Measurements from ENCODE around the gene PRKCA. TPM values are rescaled to one million over a fixed set of nuclear protein-coding genes. Genes with fewer than 3 reads are reported as not detected.

PRKCA gene
- total and polyA plus RNA-seq, 2 experiments from 2014 or later, result 6.4 to 35.4 TPM

DNA sequence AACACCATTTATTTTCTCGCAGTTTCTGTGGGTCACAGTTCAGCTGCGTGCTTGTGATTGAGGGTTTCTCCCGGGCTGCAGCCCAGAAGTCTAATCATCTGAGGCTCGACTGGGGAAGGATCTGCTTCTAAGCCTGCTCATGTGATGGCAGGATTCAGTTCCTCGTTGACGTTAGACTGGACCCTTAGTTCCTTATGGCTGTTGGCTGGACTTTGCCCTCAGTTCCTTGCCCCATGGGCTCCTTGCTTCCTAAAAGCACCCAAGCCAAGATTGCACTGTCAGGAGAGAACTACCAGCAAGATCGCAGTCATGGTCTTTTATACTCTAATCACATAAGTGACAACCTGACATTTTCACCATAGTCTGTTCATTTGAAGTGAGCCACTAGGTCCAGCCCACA is 250.0 kb downstream of the PRKCA start:
- Mint-ChIP-seq H3K4me1 (peaks cover 34% of the 10 kb centered on the region), H3K4me3 (no peak overlapping the region), H3K27me3 (ENCODE audit: insufficient read depth, low read depth, poor library complexity) (peaks cover 7% of the 10 kb centered on the region), H3K9me3 (no peaks in the 10 kb centered on the region; the same call in 2 of the 3 replicates), H3K27ac (no peak overlapping the region), H3K36me3 (ENCODE audit: low read depth) (peaks cover 5% of the 10 kb centered on the region; the same call in 2 of the 3 replicates)
- Histone ChIP-seq H3K79me2 (replicated peaks; ENCODE audit: insufficient read depth) (no peaks in the 10 kb centered on the region), H3K27me3 (ENCODE audit: insufficient read depth) (no peaks in the 10 kb centered on the region), H3K4me2 (no peak overlapping the region), H2AFZ (no peak overlapping the region), H3K36me3 (ENCODE audit: insufficient read depth) (no peaks in the 10 kb centered on the region), H3F3A (replicated peaks; ENCODE audit: low read depth) (no peaks in the 10 kb centered on the region), H3K4me3 (no peak overlapping the region), H3K4me1 (ENCODE audit: insufficient read depth) (peaks cover 25% of the 10 kb centered on the region), H3K27ac (ENCODE audit: low read depth) (no peak overlapping the region), H3K9me2 (ENCODE audit: insufficient read depth) (no peaks in the 10 kb centered on the region), H4K20me1 (replicated peaks; ENCODE audit: insufficient read depth) (no peaks in the 10 kb centered on the region)
- DNase-seq (ENCODE audit: low spot score) (no peak), ATAC-seq (no peak)
- no peak for TF ChIP-seq JUNB (IDR thresholded peaks at IDR 0.05; ENCODE audit: unreplicated experiment)
- TF ChIP-seq EZH2phosphoT487 (IDR thresholded peaks at IDR 0.05; ENCODE audit: unreplicated experiment), result no peak
- TF ChIP-seq, protein P1, sequence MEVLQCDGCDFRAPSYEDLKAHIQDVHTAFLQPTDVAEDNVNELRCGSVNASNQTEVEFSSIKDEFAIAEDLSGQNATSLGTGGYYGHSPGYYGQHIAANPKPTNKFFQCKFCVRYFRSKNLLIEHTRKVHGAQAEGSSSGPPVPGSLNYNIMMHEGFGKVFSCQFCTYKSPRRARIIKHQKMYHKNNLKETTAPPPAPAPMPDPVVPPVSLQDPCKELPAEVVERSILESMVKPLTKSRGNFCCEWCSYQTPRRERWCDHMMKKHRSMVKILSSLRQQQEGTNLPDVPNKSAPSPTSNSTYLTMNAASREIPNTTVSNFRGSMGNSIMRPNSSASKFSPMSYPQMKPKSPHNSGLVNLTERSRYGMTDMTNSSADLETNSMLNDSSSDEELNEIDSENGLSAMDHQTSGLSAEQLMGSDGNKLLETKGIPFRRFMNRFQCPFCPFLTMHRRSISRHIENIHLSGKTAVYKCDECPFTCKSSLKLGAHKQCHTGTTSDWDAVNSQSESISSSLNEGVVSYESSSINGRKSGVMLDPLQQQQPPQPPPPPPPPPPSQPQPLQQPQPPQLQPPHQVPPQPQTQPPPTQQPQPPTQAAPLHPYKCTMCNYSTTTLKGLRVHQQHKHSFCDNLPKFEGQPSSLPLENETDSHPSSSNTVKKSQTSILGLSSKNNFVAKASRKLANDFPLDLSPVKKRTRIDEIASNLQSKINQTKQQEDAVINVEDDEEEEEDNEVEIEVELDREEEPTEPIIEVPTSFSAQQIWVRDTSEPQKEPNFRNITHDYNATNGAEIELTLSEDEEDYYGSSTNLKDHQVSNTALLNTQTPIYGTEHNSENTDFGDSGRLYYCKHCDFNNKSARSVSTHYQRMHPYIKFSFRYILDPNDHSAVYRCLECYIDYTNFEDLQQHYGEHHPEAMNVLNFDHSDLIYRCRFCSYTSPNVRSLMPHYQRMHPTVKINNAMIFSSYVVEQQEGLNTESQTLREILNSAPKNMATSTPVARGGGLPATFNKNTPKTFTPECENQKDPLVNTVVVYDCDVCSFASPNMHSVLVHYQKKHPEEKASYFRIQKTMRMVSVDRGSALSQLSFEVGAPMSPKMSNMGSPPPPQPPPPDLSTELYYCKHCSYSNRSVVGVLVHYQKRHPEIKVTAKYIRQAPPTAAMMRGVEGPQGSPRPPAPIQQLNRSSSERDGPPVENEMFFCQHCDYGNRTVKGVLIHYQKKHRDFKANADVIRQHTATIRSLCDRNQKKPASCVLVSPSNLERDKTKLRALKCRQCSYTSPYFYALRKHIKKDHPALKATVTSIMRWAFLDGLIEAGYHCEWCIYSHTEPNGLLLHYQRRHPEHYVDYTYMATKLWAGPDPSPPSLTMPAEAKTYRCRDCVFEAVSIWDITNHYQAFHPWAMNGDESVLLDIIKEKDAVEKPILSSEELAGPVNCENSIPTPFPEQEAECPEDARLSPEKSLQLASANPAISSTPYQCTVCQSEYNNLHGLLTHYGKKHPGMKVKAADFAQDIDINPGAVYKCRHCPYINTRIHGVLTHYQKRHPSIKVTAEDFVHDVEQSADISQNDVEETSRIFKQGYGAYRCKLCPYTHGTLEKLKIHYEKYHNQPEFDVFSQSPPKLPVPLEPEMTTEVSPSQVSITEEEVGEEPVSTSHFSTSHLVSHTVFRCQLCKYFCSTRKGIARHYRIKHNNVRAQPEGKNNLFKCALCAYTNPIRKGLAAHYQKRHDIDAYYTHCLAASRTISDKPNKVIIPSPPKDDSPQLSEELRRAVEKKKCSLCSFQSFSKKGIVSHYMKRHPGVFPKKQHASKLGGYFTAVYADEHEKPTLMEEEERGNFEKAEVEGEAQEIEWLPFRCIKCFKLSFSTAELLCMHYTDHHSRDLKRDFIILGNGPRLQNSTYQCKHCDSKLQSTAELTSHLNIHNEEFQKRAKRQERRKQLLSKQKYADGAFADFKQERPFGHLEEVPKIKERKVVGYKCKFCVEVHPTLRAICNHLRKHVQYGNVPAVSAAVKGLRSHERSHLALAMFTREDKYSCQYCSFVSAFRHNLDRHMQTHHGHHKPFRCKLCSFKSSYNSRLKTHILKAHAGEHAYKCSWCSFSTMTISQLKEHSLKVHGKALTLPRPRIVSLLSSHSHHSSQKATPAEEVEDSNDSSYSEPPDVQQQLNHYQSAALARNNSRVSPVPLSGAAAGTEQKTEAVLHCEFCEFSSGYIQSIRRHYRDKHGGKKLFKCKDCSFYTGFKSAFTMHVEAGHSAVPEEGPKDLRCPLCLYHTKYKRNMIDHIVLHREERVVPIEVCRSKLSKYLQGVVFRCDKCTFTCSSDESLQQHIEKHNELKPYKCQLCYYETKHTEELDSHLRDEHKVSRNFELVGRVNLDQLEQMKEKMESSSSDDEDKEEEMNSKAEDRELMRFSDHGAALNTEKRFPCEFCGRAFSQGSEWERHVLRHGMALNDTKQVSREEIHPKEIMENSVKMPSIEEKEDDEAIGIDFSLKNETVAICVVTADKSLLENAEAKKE (CRISPR knock-in tag; IDR thresholded peaks at IDR 0.05), result no peak

DNA sequence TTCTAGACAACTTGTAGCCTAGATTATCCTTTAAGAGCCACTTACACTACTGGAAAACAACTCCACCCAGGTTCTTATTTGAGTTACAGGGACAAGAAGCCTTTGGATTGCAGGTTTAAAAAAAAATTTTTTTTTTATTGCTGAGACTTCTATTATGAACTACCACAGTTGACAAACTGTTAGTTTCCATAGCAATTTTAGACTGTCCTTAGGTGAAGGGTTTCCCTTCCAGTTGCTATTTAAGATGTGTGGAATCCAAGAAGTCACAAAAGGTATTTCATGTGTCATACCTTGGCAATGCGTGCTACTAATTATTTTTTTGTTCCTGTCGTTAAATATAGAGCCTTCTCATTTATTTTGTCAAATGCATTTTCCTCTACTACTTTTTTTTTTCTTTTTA is 253.2 kb downstream of the PRKCA start:
- Mint-ChIP-seq H3K4me1 (peaks cover 12% of the 10 kb centered on the region), H3K4me3 (no peak overlapping the region), H3K9me3 (peaks cover 9% of the 10 kb centered on the region), H3K27me3 (ENCODE audit: insufficient read depth, low read depth, poor library complexity) (peaks cover 7% of the 10 kb centered on the region), H3K27ac (no peak overlapping the region), H3K36me3 (ENCODE audit: low read depth) (peaks cover 16% of the 10 kb centered on the region)
- Histone ChIP-seq H3K27me3 (ENCODE audit: insufficient read depth) (no peaks in the 10 kb centered on the region), H4K20me1 (replicated peaks; ENCODE audit: insufficient read depth) (no peaks in the 10 kb centered on the region), H3K27ac (ENCODE audit: low read depth) (no peak overlapping the region), H3K4me3 (no peak overlapping the region), H3K79me2 (replicated peaks; ENCODE audit: insufficient read depth) (no peaks in the 10 kb centered on the region), H3K9me2 (ENCODE audit: insufficient read depth) (no peaks in the 10 kb centered on the region), H3F3A (replicated peaks; ENCODE audit: low read depth) (no peaks in the 10 kb centered on the region), H2AFZ (no peak overlapping the region), H3K36me3 (ENCODE audit: insufficient read depth) (no peaks in the 10 kb centered on the region), H3K4me2 (no peak overlapping the region), H3K4me1 (ENCODE audit: insufficient read depth) (peaks cover 3% of the 10 kb centered on the region; the same call in 1 of the 2 replicates)
- no peak for DNase-seq (ENCODE audit: low spot score)
- ATAC-seq, result no peak
- TF ChIP-seq, protein P2, sequence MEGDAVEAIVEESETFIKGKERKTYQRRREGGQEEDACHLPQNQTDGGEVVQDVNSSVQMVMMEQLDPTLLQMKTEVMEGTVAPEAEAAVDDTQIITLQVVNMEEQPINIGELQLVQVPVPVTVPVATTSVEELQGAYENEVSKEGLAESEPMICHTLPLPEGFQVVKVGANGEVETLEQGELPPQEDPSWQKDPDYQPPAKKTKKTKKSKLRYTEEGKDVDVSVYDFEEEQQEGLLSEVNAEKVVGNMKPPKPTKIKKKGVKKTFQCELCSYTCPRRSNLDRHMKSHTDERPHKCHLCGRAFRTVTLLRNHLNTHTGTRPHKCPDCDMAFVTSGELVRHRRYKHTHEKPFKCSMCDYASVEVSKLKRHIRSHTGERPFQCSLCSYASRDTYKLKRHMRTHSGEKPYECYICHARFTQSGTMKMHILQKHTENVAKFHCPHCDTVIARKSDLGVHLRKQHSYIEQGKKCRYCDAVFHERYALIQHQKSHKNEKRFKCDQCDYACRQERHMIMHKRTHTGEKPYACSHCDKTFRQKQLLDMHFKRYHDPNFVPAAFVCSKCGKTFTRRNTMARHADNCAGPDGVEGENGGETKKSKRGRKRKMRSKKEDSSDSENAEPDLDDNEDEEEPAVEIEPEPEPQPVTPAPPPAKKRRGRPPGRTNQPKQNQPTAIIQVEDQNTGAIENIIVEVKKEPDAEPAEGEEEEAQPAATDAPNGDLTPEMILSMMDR (conservative IDR thresholded peaks at IDR 0.05; ENCODE audit: low read depth in 2 of 2), result no peak
- TF ChIP-seq EZH2phosphoT487 (IDR thresholded peaks at IDR 0.05; ENCODE audit: unreplicated experiment) (no peak), POLR2AphosphoS5 (IDR thresholded peaks at IDR 0.05; ENCODE audit: low read depth) (no peak)
- TF ChIP-seq, protein P3, sequence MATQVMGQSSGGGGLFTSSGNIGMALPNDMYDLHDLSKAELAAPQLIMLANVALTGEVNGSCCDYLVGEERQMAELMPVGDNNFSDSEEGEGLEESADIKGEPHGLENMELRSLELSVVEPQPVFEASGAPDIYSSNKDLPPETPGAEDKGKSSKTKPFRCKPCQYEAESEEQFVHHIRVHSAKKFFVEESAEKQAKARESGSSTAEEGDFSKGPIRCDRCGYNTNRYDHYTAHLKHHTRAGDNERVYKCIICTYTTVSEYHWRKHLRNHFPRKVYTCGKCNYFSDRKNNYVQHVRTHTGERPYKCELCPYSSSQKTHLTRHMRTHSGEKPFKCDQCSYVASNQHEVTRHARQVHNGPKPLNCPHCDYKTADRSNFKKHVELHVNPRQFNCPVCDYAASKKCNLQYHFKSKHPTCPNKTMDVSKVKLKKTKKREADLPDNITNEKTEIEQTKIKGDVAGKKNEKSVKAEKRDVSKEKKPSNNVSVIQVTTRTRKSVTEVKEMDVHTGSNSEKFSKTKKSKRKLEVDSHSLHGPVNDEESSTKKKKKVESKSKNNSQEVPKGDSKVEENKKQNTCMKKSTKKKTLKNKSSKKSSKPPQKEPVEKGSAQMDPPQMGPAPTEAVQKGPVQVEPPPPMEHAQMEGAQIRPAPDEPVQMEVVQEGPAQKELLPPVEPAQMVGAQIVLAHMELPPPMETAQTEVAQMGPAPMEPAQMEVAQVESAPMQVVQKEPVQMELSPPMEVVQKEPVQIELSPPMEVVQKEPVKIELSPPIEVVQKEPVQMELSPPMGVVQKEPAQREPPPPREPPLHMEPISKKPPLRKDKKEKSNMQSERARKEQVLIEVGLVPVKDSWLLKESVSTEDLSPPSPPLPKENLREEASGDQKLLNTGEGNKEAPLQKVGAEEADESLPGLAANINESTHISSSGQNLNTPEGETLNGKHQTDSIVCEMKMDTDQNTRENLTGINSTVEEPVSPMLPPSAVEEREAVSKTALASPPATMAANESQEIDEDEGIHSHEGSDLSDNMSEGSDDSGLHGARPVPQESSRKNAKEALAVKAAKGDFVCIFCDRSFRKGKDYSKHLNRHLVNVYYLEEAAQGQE (IDR thresholded peaks at IDR 0.05; ENCODE audit: unreplicated experiment), result no peak
